Measurements from ENCODE around the gene NFIA. TPM values are rescaled to one million over a fixed set of nuclear protein-coding genes. Genes with fewer than 3 reads are reported as not detected.

NFIA gene
- polyA plus RNA-seq, 1 donor, result 9.6 TPM

- Histone ChIP-seq H3K4me1 (ENCODE audit: control insufficient read depth, insufficient read depth, low read length) (peaks cover 4% of the 10 kb centered on the region), H3K4me3 (ENCODE audit: low read length) (no peak overlapping the region), H3K36me3 (ENCODE audit: control insufficient read depth, insufficient read depth, low read length) (peaks cover 6% of the 10 kb centered on the region), H3K27ac (ENCODE audit: low read length) (no peak overlapping the region), H3K9me3 (ENCODE audit: control insufficient read depth, low read depth, low read length) (no peaks in the 10 kb centered on the region), H3K27me3 (ENCODE audit: control insufficient read depth, insufficient read depth, low read length) (no peaks in the 10 kb centered on the region)
- peak in 1 of 2 donors; percentile 51 for DNase-seq
- 35% methylated on average over 5 of the region's 6 CpGs for WGBS (ENCODE audit: insufficient coverage, low lambda C conversion rate)
These were observed 261.5 kb downstream of the NFIA start for GRCh38 chr1:61343734-61344420.

- H3K27ac ChIP-seq (ENCODE audit: low read length), result no peak overlapping the region
- peaks cover 4% of the 10 kb centered on the region for H3K4me1 ChIP-seq (ENCODE audit: control insufficient read depth, insufficient read depth, low read length)
- no CpG with 5 or more reads among the region's 2 CpGs for WGBS (ENCODE audit: insufficient coverage, low lambda C conversion rate)
- no peak overlapping the region for H3K4me3 ChIP-seq (ENCODE audit: low read length)
- peaks cover 6% of the 10 kb centered on the region for H3K36me3 ChIP-seq (ENCODE audit: control insufficient read depth, insufficient read depth, low read length)
- no peaks in the 10 kb centered on the region for H3K27me3 ChIP-seq (ENCODE audit: control insufficient read depth, insufficient read depth, low read length)
- no peaks in the 10 kb centered on the region for H3K9me3 ChIP-seq (ENCODE audit: control insufficient read depth, low read depth, low read length)
- DNase-seq, result no peak
These were observed 262.3 kb downstream of the NFIA start for GRCh38 chr1:61344696-61345095.

GRCh38 chr1:61348025-61348665 lies 265.8 kb downstream of the NFIA start:
- Histone ChIP-seq H3K9me3 (ENCODE audit: control insufficient read depth, low read depth, low read length) (no peaks in the 10 kb centered on the region), H3K4me1 (ENCODE audit: control insufficient read depth, insufficient read depth, low read length) (peaks cover 4% of the 10 kb centered on the region)
- 100% methylated on average over 2 of the region's 3 CpGs for WGBS (ENCODE audit: insufficient coverage, low lambda C conversion rate)

GRCh38 chr1:61352845-61353435 lies 270.6 kb downstream of the NFIA start:
- H3K4me3 ChIP-seq (ENCODE audit: low read length), result no peak overlapping the region
- WGBS (ENCODE audit: insufficient coverage, low lambda C conversion rate), result 71% methylated on average over 1 of the region's 3 CpGs
- no peaks in the 10 kb centered on the region for H3K27me3 ChIP-seq (ENCODE audit: control insufficient read depth, insufficient read depth, low read length)
- peaks cover 9% of the 10 kb centered on the region for H3K36me3 ChIP-seq (ENCODE audit: control insufficient read depth, insufficient read depth, low read length)
- DNase-seq, result no peak
- no peak overlapping the region for H3K27ac ChIP-seq (ENCODE audit: low read length)
- H3K4me1 ChIP-seq (ENCODE audit: control insufficient read depth, insufficient read depth, low read length), result no peaks in the 10 kb centered on the region
- no peaks in the 10 kb centered on the region for H3K9me3 ChIP-seq (ENCODE audit: control insufficient read depth, low read depth, low read length)

More at GRCh38 chr1:61348025-61348665, 265.8 kb downstream of the NFIA start:
- Histone ChIP-seq H3K36me3 (ENCODE audit: control insufficient read depth, insufficient read depth, low read length) (peaks cover 8% of the 10 kb centered on the region), H3K27ac (ENCODE audit: low read length) (no peak overlapping the region), H3K4me3 (ENCODE audit: low read length) (no peak overlapping the region), H3K27me3 (ENCODE audit: control insufficient read depth, insufficient read depth, low read length) (no peaks in the 10 kb centered on the region)
- no peak for DNase-seq

GRCh38 chr1:61353797-61354406 lies 271.5 kb downstream of the NFIA start:
- H3K4me3 ChIP-seq (ENCODE audit: low read length), result no peak overlapping the region
- H3K9me3 ChIP-seq (ENCODE audit: control insufficient read depth, low read depth, low read length), result no peaks in the 10 kb centered on the region
- no peaks in the 10 kb centered on the region for H3K4me1 ChIP-seq (ENCODE audit: control insufficient read depth, insufficient read depth, low read length)
- no peaks in the 10 kb centered on the region for H3K27me3 ChIP-seq (ENCODE audit: control insufficient read depth, insufficient read depth, low read length)
- WGBS (ENCODE audit: insufficient coverage, low lambda C conversion rate), result 76% methylated on average over 3 of the region's 4 CpGs
- peaks cover 8% of the 10 kb centered on the region for H3K36me3 ChIP-seq (ENCODE audit: control insufficient read depth, insufficient read depth, low read length)
- H3K27ac ChIP-seq (ENCODE audit: low read length), result no peak overlapping the region
- DNase-seq, result no peak

GRCh38 chr1:61356016-61356415 lies 273.7 kb downstream of the NFIA start:
- DNase-seq, result no peak
- no peaks in the 10 kb centered on the region for H3K4me1 ChIP-seq (ENCODE audit: control insufficient read depth, insufficient read depth, low read length)
- peaks cover 13% of the 10 kb centered on the region for H3K36me3 ChIP-seq (ENCODE audit: control insufficient read depth, insufficient read depth, low read length)
- H3K4me3 ChIP-seq (ENCODE audit: low read length), result no peak overlapping the region
- no peak overlapping the region for H3K27ac ChIP-seq (ENCODE audit: low read length)
- H3K27me3 ChIP-seq (ENCODE audit: control insufficient read depth, insufficient read depth, low read length), result no peaks in the 10 kb centered on the region
- H3K9me3 ChIP-seq (ENCODE audit: control insufficient read depth, low read depth, low read length), result no peaks in the 10 kb centered on the region

- H3K27ac ChIP-seq (ENCODE audit: low read length), result no peak overlapping the region
- WGBS (ENCODE audit: insufficient coverage, low lambda C conversion rate), result no CpG with 5 or more reads among the region's 5 CpGs
- DNase-seq, result no peak
These were observed 274.6 kb downstream of the NFIA start for GRCh38 chr1:61356995-61357394.

DNA sequence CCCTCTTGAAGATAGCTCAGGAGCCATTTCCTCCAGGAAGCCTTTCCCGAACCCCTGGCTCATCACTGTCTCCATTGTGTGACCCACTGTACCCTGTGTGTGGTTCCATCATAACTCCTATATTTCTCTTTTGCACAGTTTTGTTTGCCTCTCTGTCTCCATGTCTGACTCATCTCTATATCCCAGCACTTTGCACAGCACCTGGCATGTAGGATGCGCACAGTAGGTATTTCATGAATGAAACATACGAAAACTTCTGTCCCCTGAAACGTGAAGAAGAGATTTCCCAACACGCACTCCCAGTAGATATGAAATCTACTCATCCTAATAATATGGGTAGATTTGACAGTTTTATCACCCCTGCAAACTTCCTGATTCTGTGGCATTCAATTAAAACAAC lies 275.2 kb downstream of the NFIA start:
- Histone ChIP-seq H3K36me3 (ENCODE audit: control insufficient read depth, insufficient read depth, low read length) (peaks cover 16% of the 10 kb centered on the region), H3K9me3 (ENCODE audit: control insufficient read depth, low read depth, low read length) (no peaks in the 10 kb centered on the region)
- WGBS (ENCODE audit: insufficient coverage, low lambda C conversion rate), result 100% methylated on average over 1 of the region's 5 CpGs

More at GRCh38 chr1:61356995-61357394, 274.6 kb downstream of the NFIA start:
- no peaks in the 10 kb centered on the region for H3K4me1 ChIP-seq (ENCODE audit: control insufficient read depth, insufficient read depth, low read length)
- no peaks in the 10 kb centered on the region for H3K9me3 ChIP-seq (ENCODE audit: control insufficient read depth, low read depth, low read length)
- H3K27me3 ChIP-seq (ENCODE audit: control insufficient read depth, insufficient read depth, low read length), result no peaks in the 10 kb centered on the region
- H3K4me3 ChIP-seq (ENCODE audit: low read length), result no peak overlapping the region
- peaks cover 16% of the 10 kb centered on the region for H3K36me3 ChIP-seq (ENCODE audit: control insufficient read depth, insufficient read depth, low read length)

GRCh38 chr1:61358770-61359455 lies 276.6 kb downstream of the NFIA start:
- no peak for DNase-seq
- H3K36me3 ChIP-seq (ENCODE audit: control insufficient read depth, insufficient read depth, low read length), result peaks cover 13% of the 10 kb centered on the region
- no peak overlapping the region for H3K4me3 ChIP-seq (ENCODE audit: low read length)
- no peaks in the 10 kb centered on the region for H3K4me1 ChIP-seq (ENCODE audit: control insufficient read depth, insufficient read depth, low read length)
- H3K27me3 ChIP-seq (ENCODE audit: control insufficient read depth, insufficient read depth, low read length), result no peaks in the 10 kb centered on the region
- WGBS (ENCODE audit: insufficient coverage, low lambda C conversion rate), result no CpG with 5 or more reads among the region's 8 CpGs
- H3K27ac ChIP-seq (ENCODE audit: low read length), result no peak overlapping the region
- H3K9me3 ChIP-seq (ENCODE audit: control insufficient read depth, low read depth, low read length), result no peaks in the 10 kb centered on the region

More for the DNA sequence above, 275.2 kb downstream of the NFIA start:
- Histone ChIP-seq H3K4me1 (ENCODE audit: control insufficient read depth, insufficient read depth, low read length) (no peaks in the 10 kb centered on the region), H3K27ac (ENCODE audit: low read length) (no peak overlapping the region), H3K27me3 (ENCODE audit: control insufficient read depth, insufficient read depth, low read length) (no peaks in the 10 kb centered on the region), H3K4me3 (ENCODE audit: low read length) (no peak overlapping the region)
- no peak for DNase-seq

- no peaks in the 10 kb centered on the region for H3K9me3 ChIP-seq (ENCODE audit: control insufficient read depth, low read depth, low read length)
- no peak for DNase-seq
- H3K4me1 ChIP-seq (ENCODE audit: control insufficient read depth, insufficient read depth, low read length), result no peaks in the 10 kb centered on the region
- WGBS (ENCODE audit: insufficient coverage, low lambda C conversion rate), result no CpG with 5 or more reads among the region's 2 CpGs
- H3K27ac ChIP-seq (ENCODE audit: low read length), result no peak overlapping the region
- no peak overlapping the region for H3K4me3 ChIP-seq (ENCODE audit: low read length)
- H3K27me3 ChIP-seq (ENCODE audit: control insufficient read depth, insufficient read depth, low read length), result no peaks in the 10 kb centered on the region
- peaks cover 15% of the 10 kb centered on the region for H3K36me3 ChIP-seq (ENCODE audit: control insufficient read depth, insufficient read depth, low read length)
These were observed 279.6 kb downstream of the NFIA start for GRCh38 chr1:61361931-61362330.

Measured in large intestine (tissue), 3 donors.